ENCODE measurements around the gene SCAF8.
"Not testable (repeated sequence)": the region's sequence is repeated elsewhere in the genome, so short reads cannot be mapped to it uniquely, and the experiment has no call there.

The SCAF8 gene

DNA sequence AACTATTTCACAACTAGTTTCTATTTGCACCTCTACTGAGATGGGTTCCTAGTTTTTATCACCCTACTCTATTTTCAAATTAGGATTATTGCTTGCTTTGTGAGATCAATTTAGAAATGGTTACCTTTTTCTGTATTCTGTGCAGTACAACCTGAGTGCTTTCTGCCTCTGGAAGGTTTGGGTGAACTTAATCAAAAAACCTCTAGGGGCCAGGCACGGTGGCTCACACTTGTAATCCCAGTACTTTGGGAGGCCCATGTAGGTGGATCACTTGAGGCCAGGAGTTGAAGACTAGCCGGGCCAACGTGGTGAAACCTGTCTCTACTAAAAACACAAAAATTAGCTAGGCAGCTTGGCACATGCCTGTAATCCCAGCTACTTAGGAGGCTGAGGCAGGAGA lies 63.3 kb downstream of the SCAF8 start:
- no peaks in the 10 kb centered on the region for H3K27me3 ChIP-seq (ENCODE audit: control insufficient read depth, insufficient read depth, low read length)
- no peak overlapping the region for H3K27ac ChIP-seq (ENCODE audit: low read depth, low read length)
- peaks cover 4% of the 10 kb centered on the region for H3K36me3 ChIP-seq (ENCODE audit: control insufficient read depth, insufficient read depth, low read length)
- no peak overlapping the region for H3K9ac ChIP-seq (ENCODE audit: low read length)
- H3K4me1 ChIP-seq (ENCODE audit: control insufficient read depth, insufficient read depth, low read length), result no peaks in the 10 kb centered on the region
- no peak overlapping the region for H3K4me3 ChIP-seq (ENCODE audit: low read length)

DNA sequence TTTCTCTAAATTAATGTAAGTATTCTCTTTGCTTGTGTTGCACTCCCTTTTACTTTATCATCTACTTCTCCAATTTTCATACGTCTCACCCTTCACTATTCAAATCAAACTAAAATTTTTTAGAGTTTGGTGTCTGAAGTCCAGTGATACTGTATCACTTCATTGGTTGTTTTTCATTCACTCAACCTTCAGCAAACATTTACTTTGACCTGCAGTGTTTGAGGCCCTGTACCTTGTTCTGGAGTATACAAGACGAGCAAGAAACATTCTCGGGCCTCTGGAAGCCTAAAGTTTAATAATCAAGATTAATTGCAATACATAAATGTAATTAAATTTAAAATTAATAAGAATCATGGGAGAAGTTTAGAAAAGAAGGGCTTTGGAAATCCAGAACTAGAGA lies 64.6 kb downstream of the SCAF8 start:
- Histone ChIP-seq H3K4me1 (ENCODE audit: control insufficient read depth, insufficient read depth, low read length) (no peaks in the 10 kb centered on the region), H3K27me3 (ENCODE audit: control insufficient read depth, insufficient read depth, low read length) (no peaks in the 10 kb centered on the region), H3K36me3 (ENCODE audit: control insufficient read depth, insufficient read depth, low read length) (peaks cover 4% of the 10 kb centered on the region), H3K27ac (ENCODE audit: low read depth, low read length) (no peak overlapping the region), H3K4me3 (ENCODE audit: low read length) (no peak overlapping the region), H3K9ac (ENCODE audit: low read length) (no peak overlapping the region)

DNA sequence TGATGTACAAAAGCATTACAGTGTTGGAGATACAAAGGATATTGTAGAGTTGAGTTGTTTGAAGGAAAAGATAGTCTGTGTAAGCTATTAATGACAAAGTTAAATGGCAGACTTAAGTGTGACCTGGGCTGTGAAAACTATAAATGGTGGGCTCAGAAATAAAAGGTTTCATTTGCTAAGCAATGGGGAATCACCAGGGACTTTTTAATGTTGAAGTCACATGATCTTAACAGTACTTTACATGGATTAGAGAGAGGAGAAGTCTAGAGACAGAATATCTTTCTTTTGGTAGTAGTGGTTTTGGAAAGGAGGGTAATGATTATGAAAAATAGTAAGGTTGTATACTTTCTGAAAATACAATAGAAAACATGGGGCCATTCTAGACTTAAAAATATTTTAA lies 67.1 kb downstream of the SCAF8 start:
- Histone ChIP-seq H3K36me3 (ENCODE audit: control insufficient read depth, insufficient read depth, low read length) (peaks cover 4% of the 10 kb centered on the region), H3K4me3 (ENCODE audit: low read length) (no peak overlapping the region), H3K9ac (ENCODE audit: low read length) (no peak overlapping the region), H3K27ac (ENCODE audit: low read depth, low read length) (no peak overlapping the region), H3K27me3 (ENCODE audit: control insufficient read depth, insufficient read depth, low read length) (no peaks in the 10 kb centered on the region), H3K4me1 (ENCODE audit: control insufficient read depth, insufficient read depth, low read length) (no peaks in the 10 kb centered on the region)

DNA sequence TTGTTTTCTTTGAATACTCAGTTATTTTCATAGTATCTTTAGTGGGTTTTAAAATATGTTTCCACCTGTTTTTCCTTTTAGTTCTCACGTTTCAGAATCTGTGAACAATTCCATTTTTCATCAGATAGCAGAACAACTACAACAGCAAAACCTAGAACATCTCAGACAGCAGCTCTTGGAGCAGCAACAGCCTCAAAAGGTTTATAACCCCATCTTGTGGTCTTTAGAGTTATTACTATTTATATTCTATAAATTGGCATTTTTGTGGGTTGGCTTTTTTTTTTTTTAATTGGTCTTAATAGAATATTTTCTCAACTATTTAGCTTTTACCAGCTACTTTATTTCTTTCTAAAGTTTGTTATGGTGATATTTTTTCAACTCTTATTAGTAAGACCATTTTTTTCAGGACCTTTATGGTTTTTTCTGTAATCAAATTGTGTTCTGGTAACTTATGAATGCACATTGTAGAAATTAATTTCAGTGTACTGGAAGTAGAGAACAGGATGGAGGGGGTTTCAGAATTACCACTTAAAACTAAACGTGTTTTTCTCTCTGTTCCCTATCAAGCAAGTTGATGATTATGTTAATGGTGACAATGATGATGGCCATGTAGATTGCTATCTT lies 72.2 kb downstream of the SCAF8 start:
- Histone ChIP-seq H3K4me3 (ENCODE audit: low read length) (no peak overlapping the region), H3K4me1 (ENCODE audit: control insufficient read depth, insufficient read depth, low read length) (no peaks in the 10 kb centered on the region), H3K27ac (ENCODE audit: low read depth, low read length) (no peak overlapping the region), H3K9ac (ENCODE audit: low read length) (no peak overlapping the region), H3K36me3 (ENCODE audit: control insufficient read depth, insufficient read depth, low read length) (peaks cover 6% of the 10 kb centered on the region), H3K27me3 (ENCODE audit: control insufficient read depth, insufficient read depth, low read length) (no peaks in the 10 kb centered on the region)

DNA sequence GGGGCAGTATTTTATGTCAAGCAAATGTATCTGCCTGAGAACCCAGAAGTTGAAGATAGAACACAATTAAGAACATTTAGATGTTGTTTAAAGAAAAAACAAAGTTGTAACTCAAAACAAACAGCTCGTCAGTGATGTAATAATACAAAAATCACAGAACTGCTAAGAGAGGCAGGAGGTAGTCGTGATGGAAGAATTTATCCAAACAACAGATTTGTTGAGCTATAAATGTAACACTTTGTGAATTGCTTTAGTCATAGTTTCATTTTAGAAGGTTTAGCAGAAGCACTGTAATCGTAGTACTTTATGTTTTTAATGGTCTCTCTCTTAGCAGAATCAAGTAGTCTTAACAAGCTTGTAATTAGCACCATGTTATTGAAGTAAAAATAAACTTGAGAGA lies 73.6 kb downstream of the SCAF8 start:
- H3K4me1 ChIP-seq (ENCODE audit: control insufficient read depth, insufficient read depth, low read length), result no peaks in the 10 kb centered on the region
- no peak overlapping the region for H3K9ac ChIP-seq (ENCODE audit: low read length)
- no peak overlapping the region for H3K4me3 ChIP-seq (ENCODE audit: low read length)
- no peaks in the 10 kb centered on the region for H3K27me3 ChIP-seq (ENCODE audit: control insufficient read depth, insufficient read depth, low read length)
- peaks cover 9% of the 10 kb centered on the region for H3K36me3 ChIP-seq (ENCODE audit: control insufficient read depth, insufficient read depth, low read length)
- H3K27ac ChIP-seq (ENCODE audit: low read depth, low read length), result no peak overlapping the region

DNA sequence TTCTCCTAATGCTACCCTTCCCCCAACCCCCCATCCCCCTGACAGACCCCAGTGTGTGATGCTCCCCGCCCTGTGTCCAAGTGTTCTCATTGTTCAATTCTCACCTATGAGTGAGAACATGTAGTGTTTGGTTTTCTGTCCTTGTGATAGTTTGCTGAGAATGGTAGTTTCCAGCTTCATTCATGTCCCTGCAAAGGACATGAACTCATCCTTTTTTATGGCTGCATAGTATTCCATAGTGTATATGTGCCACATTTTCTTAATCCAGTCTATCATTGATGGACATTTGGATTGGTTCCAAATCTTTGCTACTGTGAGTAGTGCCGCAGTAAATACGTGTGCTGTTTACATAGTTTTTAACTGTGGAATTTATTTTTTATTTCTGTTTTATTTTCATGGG lies 78.4 kb downstream of the SCAF8 start:
- H3K4me1 ChIP-seq (ENCODE audit: control insufficient read depth, insufficient read depth, low read length); H3K4me3 ChIP-seq (ENCODE audit: low read length); H3K27me3 ChIP-seq (ENCODE audit: control insufficient read depth, insufficient read depth, low read length); H3K27ac ChIP-seq (ENCODE audit: low read depth, low read length); H3K9ac ChIP-seq (ENCODE audit: low read length): not testable (repeated sequence)
- H3K36me3 ChIP-seq (ENCODE audit: control insufficient read depth, insufficient read depth, low read length), result peaks cover 25% of the 10 kb centered on the region

DNA sequence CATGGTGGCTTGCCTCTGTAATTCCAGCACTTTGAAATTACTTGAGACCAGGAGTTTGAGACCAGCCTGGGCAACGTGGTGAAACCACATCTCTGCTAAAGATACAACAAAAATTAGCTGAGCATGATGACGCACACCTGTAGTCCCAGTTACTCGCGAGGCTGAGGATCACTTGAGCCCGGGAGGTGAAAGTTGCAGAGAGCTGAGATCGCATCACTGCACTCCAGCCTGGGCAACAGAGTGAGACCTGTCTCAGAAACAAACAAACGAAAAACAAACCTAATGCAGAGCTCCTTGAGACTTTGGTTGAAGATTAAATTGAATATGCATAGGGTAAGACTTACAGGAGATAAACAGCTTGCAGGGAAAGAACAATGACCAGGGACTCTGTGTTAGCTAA lies 80.8 kb downstream of the SCAF8 start:
- Histone ChIP-seq H3K27me3 (ENCODE audit: control insufficient read depth, insufficient read depth, low read length) (no peaks in the 10 kb centered on the region), H3K4me3 (ENCODE audit: low read length) (no peak overlapping the region), H3K4me1 (ENCODE audit: control insufficient read depth, insufficient read depth, low read length) (no peaks in the 10 kb centered on the region), H3K36me3 (ENCODE audit: control insufficient read depth, insufficient read depth, low read length) (peaks cover 30% of the 10 kb centered on the region), H3K27ac (ENCODE audit: low read depth, low read length) (no peak overlapping the region), H3K9ac (ENCODE audit: low read length) (no peak overlapping the region)

DNA sequence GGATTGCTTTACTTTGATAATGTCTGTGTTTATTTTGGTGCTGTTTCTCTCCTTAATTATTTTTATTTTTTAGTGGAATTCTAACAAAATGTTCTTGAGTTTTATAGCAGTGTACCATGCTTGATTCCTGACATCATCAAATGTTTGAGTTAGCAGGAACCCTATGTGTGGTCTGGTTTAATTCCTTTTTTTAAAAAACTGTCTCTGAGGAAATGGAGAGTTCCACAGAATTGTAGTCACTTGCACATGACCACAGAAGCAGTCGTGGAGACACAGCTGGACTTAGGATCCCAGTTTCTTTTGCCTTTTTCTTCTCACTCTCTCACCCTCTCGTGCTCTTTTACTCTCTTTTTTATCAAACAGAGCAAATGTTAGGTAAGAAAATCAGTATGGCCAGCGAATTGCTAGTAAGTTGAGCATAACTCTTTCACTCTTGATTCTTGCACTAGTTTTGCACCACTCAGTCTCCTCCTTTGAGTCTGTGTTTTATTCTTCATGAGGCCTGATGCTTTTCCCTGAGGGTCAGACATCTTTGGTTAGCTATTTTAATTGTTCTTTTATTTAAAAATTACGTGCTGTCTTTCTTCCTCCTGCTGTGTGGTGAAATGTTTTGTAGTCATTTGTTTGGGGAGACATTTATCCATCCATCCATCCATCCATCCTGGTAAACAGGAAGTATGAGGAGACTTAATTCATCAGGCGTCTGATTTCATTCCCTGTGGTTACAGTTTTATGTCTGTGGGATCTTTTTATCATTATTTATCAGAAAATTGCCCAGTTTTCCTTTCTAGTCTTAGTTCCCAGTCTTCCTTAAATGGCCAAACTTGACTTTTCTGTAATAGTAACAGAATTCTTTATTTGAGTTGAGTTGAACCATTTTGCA lies 83.0 kb downstream of the SCAF8 start:
- H3K4me3 ChIP-seq (ENCODE audit: low read length), result no peak overlapping the region

DNA sequence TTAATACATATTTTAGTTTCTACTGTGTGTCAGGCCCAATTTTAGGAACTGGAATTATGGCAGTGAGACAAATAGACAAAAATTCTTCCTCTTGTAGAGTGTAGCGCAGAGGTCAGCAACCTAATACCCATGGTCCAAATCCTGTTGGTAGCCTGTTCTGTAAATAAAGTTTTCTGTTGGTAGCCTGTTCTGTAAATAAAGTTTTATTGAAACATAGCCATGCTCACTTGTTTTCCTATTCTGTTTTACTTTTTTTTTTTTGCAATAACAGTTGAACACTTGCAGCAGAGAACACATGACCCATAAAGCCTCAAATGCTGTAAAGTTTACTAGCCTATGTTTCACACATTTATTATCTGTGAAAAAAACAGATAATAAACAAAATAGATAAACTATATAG lies 87.9 kb downstream of the SCAF8 start:
- Histone ChIP-seq H3K4me3 (ENCODE audit: low read length) (no peak overlapping the region), H3K27ac (ENCODE audit: low read depth, low read length) (no peak overlapping the region), H3K36me3 (ENCODE audit: control insufficient read depth, insufficient read depth, low read length) (peaks cover 15% of the 10 kb centered on the region), H3K27me3 (ENCODE audit: control insufficient read depth, insufficient read depth, low read length) (no peaks in the 10 kb centered on the region), H3K4me1 (ENCODE audit: control insufficient read depth, insufficient read depth, low read length) (no peaks in the 10 kb centered on the region), H3K9ac (ENCODE audit: low read length) (no peak overlapping the region)

More for the DNA sequence above, 83.0 kb downstream of the SCAF8 start:
- H3K27me3 ChIP-seq (ENCODE audit: control insufficient read depth, insufficient read depth, low read length), result no peaks in the 10 kb centered on the region
- no peaks in the 10 kb centered on the region for H3K4me1 ChIP-seq (ENCODE audit: control insufficient read depth, insufficient read depth, low read length)
- H3K27ac ChIP-seq (ENCODE audit: low read depth, low read length), result no peak overlapping the region
- H3K36me3 ChIP-seq (ENCODE audit: control insufficient read depth, insufficient read depth, low read length), result peaks cover 29% of the 10 kb centered on the region
- H3K9ac ChIP-seq (ENCODE audit: low read length), result no peak overlapping the region

DNA sequence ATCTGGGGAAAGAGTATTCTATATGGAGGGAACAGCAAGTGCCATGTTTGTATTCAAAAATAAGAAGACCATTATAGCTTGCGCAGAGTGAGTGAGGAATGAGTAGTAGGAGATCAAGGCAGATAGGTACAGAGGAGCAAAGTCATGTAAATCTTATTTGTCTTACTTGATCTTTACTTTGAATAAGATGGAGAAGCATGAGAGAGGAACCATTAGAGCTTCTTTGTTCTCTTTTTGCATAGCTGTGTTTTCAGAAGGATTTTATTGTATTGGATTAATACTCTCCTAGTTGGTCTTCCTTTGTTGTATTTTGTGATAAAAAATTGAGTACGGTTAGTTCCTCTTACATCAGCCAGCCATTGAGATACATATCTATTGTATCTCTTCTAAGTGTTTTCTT lies 88.4 kb downstream of the SCAF8 start:
- no peaks in the 10 kb centered on the region for H3K27me3 ChIP-seq (ENCODE audit: control insufficient read depth, insufficient read depth, low read length)
- H3K27ac ChIP-seq (ENCODE audit: low read depth, low read length), result no peak overlapping the region
- no peak overlapping the region for H3K9ac ChIP-seq (ENCODE audit: low read length)
- H3K4me1 ChIP-seq (ENCODE audit: control insufficient read depth, insufficient read depth, low read length), result no peaks in the 10 kb centered on the region
- no peak overlapping the region for H3K4me3 ChIP-seq (ENCODE audit: low read length)
- peaks cover 13% of the 10 kb centered on the region for H3K36me3 ChIP-seq (ENCODE audit: control insufficient read depth, insufficient read depth, low read length)

DNA sequence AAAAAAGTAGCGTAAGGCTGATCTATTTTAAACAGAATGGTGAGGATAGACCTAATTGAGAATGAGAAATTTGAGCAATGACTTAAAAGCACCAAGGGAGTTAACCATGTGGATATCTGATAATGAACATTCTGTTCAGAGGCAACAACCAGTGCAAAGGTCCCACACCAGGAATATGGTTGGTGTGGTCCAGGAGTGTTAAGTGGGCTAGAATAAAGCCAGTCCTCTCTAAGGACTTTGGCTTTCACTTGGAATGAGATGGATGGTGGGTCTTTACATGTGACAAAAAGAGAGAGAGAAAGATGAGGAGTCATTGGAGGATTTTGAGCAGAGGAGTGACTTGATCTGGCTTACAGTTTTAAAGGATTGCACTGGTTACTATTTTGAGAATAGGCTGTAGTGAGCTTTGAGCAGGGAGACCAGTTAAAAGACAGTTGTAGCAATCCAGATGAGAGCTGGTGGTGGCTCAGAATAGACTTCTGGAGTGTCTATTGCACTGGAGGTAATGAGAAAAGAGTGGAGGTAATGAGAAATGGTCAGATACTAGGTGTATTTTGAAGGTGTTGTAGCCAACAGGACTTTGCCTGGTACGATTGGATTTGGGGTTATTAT lies 89.8 kb downstream of the SCAF8 start:
- H3K36me3 ChIP-seq (ENCODE audit: control insufficient read depth, insufficient read depth, low read length), result peaks cover 13% of the 10 kb centered on the region
- H3K9ac ChIP-seq (ENCODE audit: low read length), result no peak overlapping the region
- no peaks in the 10 kb centered on the region for H3K27me3 ChIP-seq (ENCODE audit: control insufficient read depth, insufficient read depth, low read length)
- H3K4me3 ChIP-seq (ENCODE audit: low read length), result no peak overlapping the region
- H3K4me1 ChIP-seq (ENCODE audit: control insufficient read depth, insufficient read depth, low read length), result no peaks in the 10 kb centered on the region
- H3K27ac ChIP-seq (ENCODE audit: low read depth, low read length), result no peak overlapping the region

DNA sequence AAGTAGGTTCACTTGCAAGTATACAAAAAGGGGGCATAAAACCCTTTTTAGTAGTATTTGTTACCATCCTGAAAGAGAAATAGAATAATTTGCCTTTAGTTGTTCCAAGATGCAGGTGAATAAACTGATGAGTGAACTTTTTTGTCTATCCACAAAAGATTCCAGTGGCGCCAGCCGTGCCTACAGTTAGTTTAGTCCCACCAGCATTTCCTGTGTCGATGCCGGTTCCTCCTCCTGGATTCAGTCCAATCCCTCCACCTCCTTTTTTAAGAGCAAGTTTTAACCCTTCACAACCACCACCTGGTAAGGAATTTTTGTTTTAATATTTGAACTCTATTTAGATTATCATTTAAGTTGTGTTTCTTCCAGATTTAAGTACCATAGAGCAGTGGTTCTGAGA lies 90.9 kb downstream of the SCAF8 start:
- Histone ChIP-seq H3K27ac (ENCODE audit: low read depth, low read length) (no peak overlapping the region), H3K36me3 (ENCODE audit: control insufficient read depth, insufficient read depth, low read length) (peaks cover 7% of the 10 kb centered on the region), H3K4me1 (ENCODE audit: control insufficient read depth, insufficient read depth, low read length) (no peaks in the 10 kb centered on the region), H3K9ac (ENCODE audit: low read length) (no peak overlapping the region), H3K4me3 (ENCODE audit: low read length) (no peak overlapping the region), H3K27me3 (ENCODE audit: control insufficient read depth, insufficient read depth, low read length) (no peaks in the 10 kb centered on the region)

Measured in rectal smooth muscle tissue (tissue), 1 donor.